ENCODE data around the gene ARL5A.

DNA sequence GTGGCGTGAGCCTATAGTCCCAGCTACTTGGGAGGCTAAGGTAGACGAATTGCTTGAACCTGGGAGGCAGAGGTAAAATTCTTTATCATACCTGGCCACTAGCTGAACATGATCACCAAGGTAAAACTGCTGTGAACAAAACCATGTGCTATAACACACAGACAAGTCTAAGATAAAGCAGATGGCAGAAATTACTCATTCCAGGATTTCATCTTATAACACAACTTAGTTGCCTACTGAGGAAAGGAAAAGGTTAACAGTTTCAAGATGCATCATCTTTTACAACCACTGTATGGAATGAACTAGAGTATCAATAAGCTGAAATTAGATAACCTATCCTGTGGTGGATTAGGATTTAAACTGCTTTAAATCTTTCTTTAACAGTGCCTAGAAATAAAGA is 8.3 kb downstream of the ARL5A start:
- TF ChIP-seq, protein P1, sequence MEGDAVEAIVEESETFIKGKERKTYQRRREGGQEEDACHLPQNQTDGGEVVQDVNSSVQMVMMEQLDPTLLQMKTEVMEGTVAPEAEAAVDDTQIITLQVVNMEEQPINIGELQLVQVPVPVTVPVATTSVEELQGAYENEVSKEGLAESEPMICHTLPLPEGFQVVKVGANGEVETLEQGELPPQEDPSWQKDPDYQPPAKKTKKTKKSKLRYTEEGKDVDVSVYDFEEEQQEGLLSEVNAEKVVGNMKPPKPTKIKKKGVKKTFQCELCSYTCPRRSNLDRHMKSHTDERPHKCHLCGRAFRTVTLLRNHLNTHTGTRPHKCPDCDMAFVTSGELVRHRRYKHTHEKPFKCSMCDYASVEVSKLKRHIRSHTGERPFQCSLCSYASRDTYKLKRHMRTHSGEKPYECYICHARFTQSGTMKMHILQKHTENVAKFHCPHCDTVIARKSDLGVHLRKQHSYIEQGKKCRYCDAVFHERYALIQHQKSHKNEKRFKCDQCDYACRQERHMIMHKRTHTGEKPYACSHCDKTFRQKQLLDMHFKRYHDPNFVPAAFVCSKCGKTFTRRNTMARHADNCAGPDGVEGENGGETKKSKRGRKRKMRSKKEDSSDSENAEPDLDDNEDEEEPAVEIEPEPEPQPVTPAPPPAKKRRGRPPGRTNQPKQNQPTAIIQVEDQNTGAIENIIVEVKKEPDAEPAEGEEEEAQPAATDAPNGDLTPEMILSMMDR (IDR thresholded peaks at IDR 0.05): no peak
- TF ChIP-seq POLR2A (IDR thresholded peaks at IDR 0.05): no peak

Data from heart left ventricle (tissue), 13 donors.